HG03196 (cell line): ENCODE results near the gene NDFIP1.

Experiments
- ATAC-seq: cut with Tn5 transposase; IDR thresholded peaks from one replicate; pipeline ENCODE4 v1.9.1; 2021; ENCODE audit not compliant: unreplicated experiment

Gene NDFIP1

DNA sequence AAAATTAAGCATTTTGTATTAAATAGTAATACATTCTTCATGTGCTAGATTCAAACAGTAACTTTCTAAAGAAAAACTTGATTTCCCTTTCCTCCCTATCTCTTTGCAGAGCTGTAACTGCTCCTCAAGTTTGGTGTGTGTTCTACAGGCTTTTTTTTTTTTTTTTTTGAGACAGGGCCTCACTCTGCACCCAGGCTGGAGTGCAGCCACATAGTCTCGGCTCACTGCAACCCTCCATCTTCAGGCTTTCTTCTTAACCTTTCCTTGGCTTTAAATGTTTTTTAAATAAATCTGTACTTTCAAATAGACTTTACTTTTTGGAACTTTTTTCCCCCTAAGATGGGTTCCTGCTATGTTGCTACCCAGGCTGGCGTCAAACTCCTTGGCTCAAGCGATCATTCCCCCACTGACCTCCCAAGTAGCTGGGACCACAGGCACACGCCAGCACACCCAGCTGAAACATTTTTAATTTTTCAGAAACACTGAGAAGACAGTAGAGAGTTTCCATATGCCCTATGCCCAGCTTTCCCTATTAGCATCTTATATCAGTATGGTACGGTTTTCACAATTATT lies 9.1 kb downstream of the NDFIP1 start:
- no peak for ATAC-seq

DNA sequence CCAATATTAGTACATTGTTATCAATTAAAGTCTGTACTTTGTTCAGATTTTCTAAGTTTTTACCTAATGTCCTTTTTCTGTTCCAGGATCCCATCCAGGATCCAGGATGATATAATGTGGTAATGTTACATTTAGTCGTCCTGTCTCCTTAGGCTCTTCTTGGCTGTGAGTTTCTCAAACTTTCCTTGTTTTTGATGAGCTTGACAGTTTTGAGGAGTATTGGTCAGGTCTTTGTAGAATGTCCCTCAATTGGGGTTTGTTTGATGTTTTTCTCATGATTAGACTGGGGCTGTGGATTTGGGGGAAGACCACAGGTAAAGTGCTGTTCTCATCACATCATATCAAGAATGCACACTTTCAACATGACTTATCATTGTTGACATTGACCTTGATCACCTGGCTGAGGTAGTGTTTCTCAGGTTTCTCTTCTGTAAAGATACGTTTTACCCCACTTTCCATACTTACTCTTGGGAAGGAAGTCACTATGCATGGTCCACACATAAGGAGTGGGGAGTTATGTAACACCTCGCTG lies 9.6 kb downstream of the NDFIP1 start:
- ATAC-seq = no peak

- no peak for ATAC-seq
Measured at GRCh38 chr5:142119051-142119625, 10.6 kb downstream of the NDFIP1 start.

- ATAC-seq = no peak
Measured at GRCh38 chr5:142120247-142120935, 11.8 kb downstream of the NDFIP1 start.

- ATAC-seq = no peak
Measured at GRCh38 chr5:142122121-142122520, 13.5 kb downstream of the NDFIP1 start.

- no peak for ATAC-seq
Measured at GRCh38 chr5:142125378-142125777, 16.8 kb downstream of the NDFIP1 start.

GRCh38 chr5:142125963-142126362 lies 17.4 kb downstream of the NDFIP1 start:
- no peak for ATAC-seq

GRCh38 chr5:142128675-142129208 lies 20.2 kb downstream of the NDFIP1 start:
- ATAC-seq = no peak

DNA sequence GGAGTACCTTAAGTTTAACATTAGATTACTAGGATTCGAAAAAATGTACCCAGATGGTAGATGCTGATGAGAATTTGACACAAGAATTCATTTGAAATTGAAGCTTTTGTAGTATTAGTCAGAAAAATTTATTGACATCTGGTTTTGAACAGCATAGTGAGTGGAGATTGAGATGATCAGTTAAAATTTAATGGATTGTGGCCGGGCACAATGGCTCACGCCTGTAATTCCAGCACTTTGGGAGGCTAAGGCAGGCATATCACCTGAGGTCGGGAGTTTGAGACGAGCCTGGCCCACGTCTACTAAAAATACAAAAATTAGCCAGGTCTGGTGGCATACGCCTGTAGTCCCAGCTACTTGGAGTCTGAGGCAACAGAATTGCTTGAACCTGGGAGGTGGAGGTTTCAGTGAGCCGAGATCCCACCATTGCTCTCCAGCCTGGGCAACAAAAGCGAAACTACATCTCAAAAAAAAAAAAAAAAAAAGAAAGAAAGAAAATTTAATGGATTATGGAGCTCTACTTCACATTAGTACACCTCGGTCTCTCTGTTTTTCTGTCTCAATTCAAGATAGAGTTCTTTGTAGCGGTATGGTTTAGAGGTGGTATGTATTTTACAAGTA lies 21.0 kb downstream of the NDFIP1 start:
- ATAC-seq = no peak

GRCh38 chr5:142131394-142131793 lies 22.8 kb downstream of the NDFIP1 start:
- no peak for ATAC-seq

DNA sequence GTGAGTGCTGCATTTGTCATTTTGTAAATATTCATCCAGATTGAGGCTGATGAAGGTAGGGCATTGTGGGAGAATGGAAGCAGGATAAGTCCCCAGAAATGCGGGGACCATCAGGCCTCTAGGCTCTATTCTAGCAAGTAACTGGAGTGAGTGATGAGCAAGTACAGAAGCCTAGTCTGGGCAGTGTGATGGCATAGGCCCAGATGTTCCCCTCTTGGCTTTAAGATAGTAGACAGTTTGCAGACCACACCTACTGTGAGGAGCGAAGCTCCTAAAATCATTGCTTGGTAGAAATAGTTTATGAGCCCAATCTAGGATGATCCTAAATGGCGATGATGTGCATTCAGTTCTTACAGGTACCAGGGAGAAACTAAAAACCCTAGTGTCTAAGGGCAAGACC lies 24.3 kb downstream of the NDFIP1 start:
- ATAC-seq = no peak

- no peak for ATAC-seq
Measured at GRCh38 chr5:142133330-142134206, 25.0 kb downstream of the NDFIP1 start.

- ATAC-seq = no peak
Measured at GRCh38 chr5:142134331-142135010, 25.9 kb downstream of the NDFIP1 start.

DNA sequence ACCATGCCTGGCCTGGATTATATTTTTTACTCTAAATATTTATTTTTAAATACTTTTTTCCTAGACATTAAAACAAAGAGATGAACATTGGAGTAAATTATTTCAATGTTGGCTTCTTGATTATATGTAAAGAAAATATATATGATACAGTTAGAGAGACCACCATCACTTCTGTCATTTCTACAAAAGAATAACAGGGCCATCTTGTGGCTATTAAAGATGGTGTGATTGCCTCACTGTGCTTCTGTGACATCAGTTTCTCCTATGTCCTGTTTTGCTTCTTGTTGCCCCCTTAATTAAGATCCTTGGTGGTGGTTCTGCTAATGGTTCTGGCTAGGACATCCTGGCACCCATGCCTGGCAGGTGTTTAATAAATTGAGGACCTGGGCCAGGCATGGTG lies 32.9 kb downstream of the NDFIP1 start:
- no peak for ATAC-seq

DNA sequence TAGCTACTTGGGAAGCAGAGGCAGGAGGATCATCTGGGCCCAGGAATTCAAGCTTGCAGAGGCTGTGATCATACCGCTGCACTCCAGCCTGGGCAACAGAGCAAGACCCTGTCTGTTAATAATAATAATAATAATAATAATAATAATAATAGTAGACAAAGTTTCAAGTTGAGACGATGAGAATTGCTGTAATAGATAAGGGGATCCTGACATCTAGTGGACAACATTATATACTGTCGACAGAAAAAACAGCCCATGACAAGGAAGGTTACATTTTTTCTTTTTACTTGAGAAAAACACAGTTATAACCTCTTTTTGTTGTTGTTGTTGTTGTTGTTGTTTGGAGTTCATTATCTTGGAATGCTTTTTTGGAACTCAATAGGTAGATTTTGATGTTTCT lies 35.3 kb downstream of the NDFIP1 start:
- no peak for ATAC-seq

DNA sequence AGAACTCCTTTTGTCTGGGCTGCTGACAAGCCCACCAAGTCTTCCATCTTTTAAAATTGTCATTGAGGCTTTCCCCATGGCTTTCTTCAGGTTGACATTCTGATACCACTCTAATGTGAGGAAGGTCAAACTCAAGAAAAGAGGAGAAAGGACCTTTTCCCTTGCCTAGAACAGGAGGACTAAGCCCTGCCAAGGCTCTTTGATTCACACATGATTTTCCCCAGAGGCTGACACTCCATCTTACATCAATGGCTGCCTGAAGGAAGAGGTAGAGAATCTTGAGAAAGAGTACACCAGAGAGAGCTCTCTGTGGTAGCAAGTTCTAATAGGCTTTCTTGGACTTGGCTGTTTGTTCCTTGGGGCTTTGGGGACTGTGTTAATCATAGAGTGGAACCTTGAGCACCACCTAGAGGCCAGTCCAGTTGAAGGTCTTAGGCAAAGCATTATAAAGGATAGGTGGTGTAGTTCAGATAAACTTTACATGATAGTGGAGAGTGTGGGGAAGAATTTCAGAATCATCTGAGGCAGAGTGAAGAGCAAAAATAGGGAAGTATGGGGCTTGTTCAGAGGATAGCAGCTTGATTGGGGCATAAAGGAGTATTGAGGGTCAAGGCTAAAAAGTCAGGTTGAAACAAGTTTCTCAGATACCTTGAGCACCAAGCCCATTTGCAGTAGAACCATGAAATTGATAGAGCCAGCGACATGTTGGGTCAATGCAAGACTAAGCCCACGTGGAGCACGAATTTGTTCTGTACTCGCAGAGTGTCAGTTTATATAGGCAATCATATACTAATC lies 36.7 kb downstream of the NDFIP1 start:
- ATAC-seq = no peak

DNA sequence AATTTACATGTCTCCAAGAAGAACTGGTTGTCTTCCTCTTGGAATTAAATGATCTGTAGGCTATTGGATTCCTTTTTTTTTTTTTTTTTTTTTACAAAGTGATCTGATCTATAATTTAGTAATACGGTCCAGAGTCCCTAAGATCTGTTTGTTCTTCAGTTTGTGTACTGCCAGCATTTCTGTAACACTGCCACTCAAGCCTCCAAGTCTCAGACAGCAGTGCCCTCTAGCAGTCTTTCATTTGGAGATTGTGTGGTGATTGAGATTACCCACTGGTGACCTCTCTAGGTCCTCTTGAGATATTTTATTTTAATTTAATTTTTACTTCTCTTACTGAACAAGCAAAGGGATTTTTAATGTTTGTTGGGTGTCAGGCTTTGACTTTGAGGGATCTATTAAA lies 40.8 kb downstream of the NDFIP1 start:
- no peak for ATAC-seq

GRCh38 chr5:142150431-142150830 lies 41.9 kb downstream of the NDFIP1 start:
- ATAC-seq = no peak
